ENCODE measurements around the gene GALNT10. TPM values are rescaled to one million over a fixed set of nuclear protein-coding genes. Genes with fewer than 3 reads are reported as not detected.

Gene GALNT10
- total and polyA plus RNA-seq, 10 of the 15 experiments (the other 5 are each of a cell fraction or from before 2014, with no cell fraction given): 3.9 to 35.4 (median 15.5) TPM

- TF ChIP-seq BACH1 (IDR thresholded peaks at IDR 0.05; ENCODE audit: borderline replicate concordance): no peak
These were observed 269.6 kb downstream of the GALNT10 start (continued) for GRCh38 chr5:154460172-154460571.

- no peak overlapping the region for H2AFZ ChIP-seq (ENCODE audit: control insufficient read depth, low read depth, low read length)
- ChIA-PET CTCF (interaction anchor here (0.9 to 2.1 kb wide), 8 partner anchors 12 to 389 kb away, joined by 3 to 11 read pairs (median 4); no protein-coding TSS in a partner anchor), SMC1A (ENCODE audit: uncharacterized antibody, unreplicated experiment) (interaction anchor here (1.0 to 2.3 kb wide), 6 partner anchors 9 to 393 kb away, joined by 3 to 13 read pairs (median 4); no protein-coding TSS in a partner anchor), RAD21 (ENCODE audit: unreplicated experiment) (interaction anchor here (1.3 to 1.5 kb wide), 3 partner anchors 15 to 389 kb away, joined by 3 to 7 read pairs (median 5); no protein-coding TSS in a partner anchor), POLR2A (interaction anchor here (0.6 to 1.2 kb wide), 2 partner anchors 11 to 125 kb away, joined by 3 read pairs; no protein-coding TSS in a partner anchor)
- in situ Hi-C loops (cut with MboI) (no loop called here), intact Hi-C loops (cut with micrococcal nuclease; ENCODE audit: unreplicated experiment) (no loop called here)
- WGBS (ENCODE audit: insufficient coverage, insufficient replicate concordance, low lambda C conversion rate, missing lambda C conversion rate): 69% methylated on average over 6 of the region's 6 CpGs
- no peak overlapping the region for H3K9ac ChIP-seq (ENCODE audit: control insufficient read depth, insufficient read depth, low read length)
- no peak for ATAC-seq
- H3K36me3 ChIP-seq (ENCODE audit: control insufficient read depth in 2 of 2, insufficient read depth in 2 of 2, low read length in 1 of 2): peaks cover 0 to 10% of the 10 kb centered on the region in 2 experiments; a peak in 2 of 4 replicates
- H3K4me2 ChIP-seq (ENCODE audit: control insufficient read depth, insufficient read depth): no peak overlapping the region
- no peak for FAIRE-seq
- no peaks in the 10 kb centered on the region for H3K79me2 ChIP-seq (ENCODE audit: control insufficient read depth, insufficient read depth, low read length)
- no peaks in the 10 kb centered on the region for H4K20me1 ChIP-seq (ENCODE audit: control insufficient read depth, insufficient read depth)
- no peak overlapping the region for H3K27ac ChIP-seq (ENCODE audit: control insufficient read depth, insufficient read depth)
- no peak overlapping the region for H3K4me3 ChIP-seq
- no peaks in the 10 kb centered on the region for H3K4me1 ChIP-seq (ENCODE audit: control insufficient read depth, insufficient read depth, low read length)
- H3K27me3 ChIP-seq (replicated peaks in 1 of 2; ENCODE audit: control insufficient read depth in 2 of 2, insufficient read depth in 2 of 2, low read length in 1 of 2): no peaks in the 10 kb centered on the region
- DNase-seq (ENCODE audit: low read depth, low spot score): no peak
- no TSS peak for BruUV-seq (replicated peaks)
- H3K9me3 ChIP-seq (replicated peaks; ENCODE audit: control insufficient read depth, insufficient read depth, low read length): no peaks in the 10 kb centered on the region
- no peak for TF ChIP-seq PRDM15 (CRISPR knock-in tag; IDR thresholded peaks at IDR 0.05)
- peak; percentile 16; the same call in 1 of the 2 replicates for TF ChIP-seq RAD21 (IDR thresholded peaks at IDR 0.05; ENCODE audit: insufficient read depth, low read depth, low read length)
- 0 out of 6 replicates have a peak, but pooled peaks of 1 of the 3 experiments have one; percentile 4 for TF ChIP-seq CTCF (IDR thresholded peaks at IDR 0.05 in 2 of 3, conservative IDR thresholded peaks at IDR 0.05 in 1 of 3; ENCODE audit: control insufficient read depth in 2 of 3, extremely low read depth in 1 of 3, insufficient read depth in 1 of 3, low read depth in 3 of 3, low read length in 3 of 3)
- no peak for TF ChIP-seq TCF3 (IDR thresholded peaks at IDR 0.05; ENCODE audit: borderline replicate concordance, insufficient read depth, low read depth, low read length)
- TF ChIP-seq EED (IDR thresholded peaks at IDR 0.05; ENCODE audit: low read depth): no peak
- TF ChIP-seq TBL1XR1 (IDR thresholded peaks at IDR 0.05; ENCODE audit: low read depth, low read length): no peak
- TF ChIP-seq CBX5 (IDR thresholded peaks at IDR 0.05; ENCODE audit: low read depth): no peak
- no peak for TF ChIP-seq ZZZ3 (IDR thresholded peaks at IDR 0.05; ENCODE audit: control insufficient read depth, insufficient read length, low read depth)
- TF ChIP-seq ZNF687 (IDR thresholded peaks at IDR 0.05): no peak
These were observed 271.0 kb downstream of the GALNT10 start for GRCh38 chr5:154461531-154461930.
